HEK293T (cell line): ENCODE results near the gene TRIM31.

ENCODE experiments used
- CTCF ChIA-PET: fragments of 350-600 bp; formaldehyde crosslinking; extraction: SDS; loops from one replicate; lab custom pipeline; 2021; ENCODE audit warnings: antibody characterized with exemption, inconsistent platforms; lab: Yijun Ruan, JAX
- POLR2A ChIA-PET: fragments of 350-600 bp; formaldehyde crosslinking; extraction: SDS; loops from one replicate; lab custom pipeline; 2020; ENCODE audit warnings: antibody characterized with exemption, inconsistent platforms; lab: Yijun Ruan, JAX
- DNase-seq: peaks from one replicate; pipeline ENCODE4 v3.0.0; 2012; ENCODE audit warnings: mixed read lengths; ENCODE audit errors: extremely low spot score
- ARNT ChIP-seq: fragments of 450-650 bp; IDR thresholded peaks from 2 replicates; pipeline ENCODE4 v1.6.1; 2017; ENCODE audit warnings: mild to moderate bottlenecking
- BHLHE40 ChIP-seq: fragments of 450-650 bp; IDR thresholded peaks from 2 replicates; pipeline ENCODE4 v1.6.1; 2016; ENCODE audit warnings: mild to moderate bottlenecking, moderate library complexity, borderline replicate concordance
- CTBP1 ChIP-seq: fragments of 450-650 bp; IDR thresholded peaks from 2 replicates; pipeline ENCODE4 v1.6.1; 2016; ENCODE audit warnings: borderline replicate concordance
- ELF4 ChIP-seq: fragments of 450-650 bp; IDR thresholded peaks from 2 replicates; pipeline ENCODE4 v1.6.1; 2017; ENCODE audit warnings: antibody characterized with exemption
- FOXA1 ChIP-seq: fragments of 450-650 bp; IDR thresholded peaks from 2 replicates; pipeline ENCODE4 v1.6.1; 2016; ENCODE audit warnings: mild to moderate bottlenecking
- FOXK2 ChIP-seq: fragments of 450-650 bp; IDR thresholded peaks from 2 replicates; pipeline ENCODE4 v1.6.1; 2016; ENCODE audit warnings: mild to moderate bottlenecking
- FOXM1 ChIP-seq: fragments of 450-650 bp; IDR thresholded peaks from 2 replicates; pipeline ENCODE4 v1.6.1; 2017; ENCODE audit warnings: mild to moderate bottlenecking, borderline replicate concordance
- HDGF ChIP-seq: fragments of 450-650 bp; IDR thresholded peaks from 2 replicates; pipeline ENCODE4 v1.6.1; 2017; ENCODE audit warnings: antibody characterized with exemption, borderline replicate concordance
- L3MBTL2 ChIP-seq: fragments of 450-650 bp; conservative IDR thresholded peaks from 2 replicates; pipeline ENCODE4 v1.6.1; 2016; ENCODE audit warnings: mild to moderate bottlenecking
- LEF1 ChIP-seq: fragments of 450-650 bp; IDR thresholded peaks from 2 replicates; pipeline ENCODE4 v1.6.1; 2017; ENCODE audit warnings: mild to moderate bottlenecking, borderline replicate concordance
- NFRKB ChIP-seq: fragments of 450-650 bp; IDR thresholded peaks from 2 replicates; pipeline ENCODE4 v1.6.1; 2016; ENCODE audit warnings: mild to moderate bottlenecking, moderate library complexity
- SP1 ChIP-seq: fragments of 450-650 bp; IDR thresholded peaks from 2 replicates; pipeline ENCODE4 v1.6.1; 2017
- SUZ12 ChIP-seq: fragments of 450-650 bp; IDR thresholded peaks from 2 replicates; pipeline ENCODE4 v1.6.1; 2016; ENCODE audit warnings: mild to moderate bottlenecking
- TARDBP ChIP-seq: fragments of 450-650 bp; IDR thresholded peaks from 2 replicates; pipeline ENCODE4 v1.6.1; 2016
- ZNF384 ChIP-seq: fragments of 450-650 bp; IDR thresholded peaks from 2 replicates; pipeline ENCODE4 v1.6.1; 2016
- TF ChIP-seq, protein P1 (sequence below): fragments of 450-650 bp; IDR thresholded peaks from 2 replicates; pipeline ENCODE4 v1.6.1; 2016

Gene TRIM31

GRCh38 chr6:30113003-30113759, at the start of gene TRIM31:
TSS of gene TRIM31 (minus strand) at chr6:30113090. CDS start at chr6:30112805, 285 bp downstream.
- TF ChIP-seq, protein P1, sequence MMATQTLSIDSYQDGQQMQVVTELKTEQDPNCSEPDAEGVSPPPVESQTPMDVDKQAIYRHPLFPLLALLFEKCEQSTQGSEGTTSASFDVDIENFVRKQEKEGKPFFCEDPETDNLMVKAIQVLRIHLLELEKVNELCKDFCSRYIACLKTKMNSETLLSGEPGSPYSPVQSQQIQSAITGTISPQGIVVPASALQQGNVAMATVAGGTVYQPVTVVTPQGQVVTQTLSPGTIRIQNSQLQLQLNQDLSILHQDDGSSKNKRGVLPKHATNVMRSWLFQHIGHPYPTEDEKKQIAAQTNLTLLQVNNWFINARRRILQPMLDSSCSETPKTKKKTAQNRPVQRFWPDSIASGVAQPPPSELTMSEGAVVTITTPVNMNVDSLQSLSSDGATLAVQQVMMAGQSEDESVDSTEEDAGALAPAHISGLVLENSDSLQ = no peak
- no peak for TF ChIP-seq LEF1
- no peak for TF ChIP-seq CTBP1
- TF ChIP-seq FOXK2 = no peak
- TF ChIP-seq BHLHE40 = no peak
- no peak for TF ChIP-seq SP1
- no peak for TF ChIP-seq FOXM1
- no peak for TF ChIP-seq ZNF384
- no peak for TF ChIP-seq L3MBTL2
- TF ChIP-seq SUZ12 = no peak
- no peak for TF ChIP-seq HDGF
- no peak for TF ChIP-seq FOXA1
- TF ChIP-seq ELF4 = no peak
- no peak for TF ChIP-seq NFRKB
- TF ChIP-seq TARDBP = no peak
- TF ChIP-seq ARNT = no peak
- CTCF ChIA-PET = interaction anchor here (0.7 to 0.9 kb wide), 2 partner anchors 13 to 18 kb away, joined by 3 read pairs; no protein-coding TSS in a partner anchor
- POLR2A ChIA-PET = interaction anchor here (1.4 kb wide), 1 partner anchor 52 kb away, joined by 3 read pairs; the partner anchor contains the start of gene POLR1H
- no peak for DNase-seq

- ChIA-PET POLR2A (no interaction called here), CTCF (no interaction called here)
- TF ChIP-seq LEF1 (no peak), FOXM1 (no peak), HDGF (no peak), SUZ12 (no peak), ELF4 (no peak), ARNT (no peak), BHLHE40 (no peak), ZNF384 (no peak)
- DNase-seq = no peak
Measured at GRCh38 chr6:30162265-30163089, 49.6 kb upstream of the TRIM31 start.

- no peak for DNase-seq
- ChIA-PET POLR2A (no interaction called here), CTCF (no interaction called here)
- TF ChIP-seq FOXA1 (no peak), BHLHE40 (no peak), L3MBTL2 (no peak), SUZ12 (no peak), FOXM1 (no peak)
Measured at GRCh38 chr6:30160785-30161531, 48.1 kb upstream of the TRIM31 start, which contains the start of gene TRIM10. TSS of gene TRIM10 (minus strand) at chr6:30161211. CDS start at chr6:30160858, 353 bp downstream.

- ChIA-PET POLR2A (no interaction called here), CTCF (no interaction called here)
- TF ChIP-seq ZNF384 (no peak), HDGF (no peak), TARDBP (no peak), L3MBTL2 (no peak), LEF1 (no peak), ELF4 (no peak), NFRKB (no peak), BHLHE40 (no peak)
- no peak for DNase-seq
Measured at GRCh38 chr6:30160008-30160784, 47.3 kb upstream of the TRIM31 start.

DNA sequence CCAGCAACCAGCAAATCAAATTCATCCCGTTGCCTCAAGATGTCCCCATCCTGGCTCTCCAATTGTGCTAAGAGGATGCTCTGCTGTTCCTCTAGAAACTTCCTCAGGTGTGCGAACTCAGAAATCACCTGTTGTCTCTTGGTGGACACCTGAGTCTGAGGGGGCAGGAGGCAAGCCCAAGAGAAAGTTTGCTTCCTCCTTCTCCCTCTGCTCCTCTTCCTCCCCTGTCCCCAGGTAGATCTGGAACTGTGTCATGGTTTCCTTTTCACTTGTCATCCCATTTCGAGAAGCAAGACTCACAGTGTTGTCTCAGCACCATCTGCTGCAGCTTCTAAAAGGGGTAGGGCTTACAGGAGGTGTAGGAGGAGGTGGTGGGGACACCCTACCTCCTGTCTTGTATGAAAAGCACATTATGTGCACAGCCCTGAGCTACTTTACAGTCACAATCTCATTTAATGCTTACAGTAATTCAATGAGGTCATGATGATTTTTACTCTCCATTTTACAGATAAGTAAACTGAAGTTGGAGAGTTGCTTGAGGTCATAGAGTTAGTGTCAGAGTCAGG, 45.7 kb upstream of the TRIM31 start:
- ChIA-PET POLR2A (no interaction called here), CTCF (no interaction called here)
- no peak for TF ChIP-seq SUZ12
- no peak for DNase-seq

DNA sequence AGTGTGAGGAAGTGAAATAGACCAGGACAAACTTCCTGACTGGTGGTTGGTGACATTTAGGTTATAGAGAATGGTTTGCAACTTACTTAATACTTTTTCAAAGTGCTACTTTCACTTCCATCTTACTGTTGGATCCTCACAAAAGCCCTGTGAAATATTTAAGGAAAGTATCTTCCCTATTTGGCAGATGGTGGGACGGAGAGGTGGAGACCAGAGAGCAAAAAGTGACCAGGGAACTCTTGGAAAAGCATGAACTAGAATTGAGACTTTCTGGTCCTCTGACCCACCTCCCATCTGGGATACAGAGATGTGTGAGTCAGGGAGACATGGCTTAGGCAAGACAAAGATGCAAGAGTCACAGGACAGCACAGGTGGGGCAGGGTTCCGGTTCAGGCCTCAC, 45.1 kb upstream of the TRIM31 start:
- no peak for TF ChIP-seq ELF4
- TF ChIP-seq FOXK2 = no peak
- no peak for TF ChIP-seq HDGF
- TF ChIP-seq ZNF384 = no peak
- TF ChIP-seq SUZ12 = no peak
- TF ChIP-seq, protein P1 = no peak
- no peak for DNase-seq
- ChIA-PET POLR2A (no interaction called here), CTCF (no interaction called here)
